BJ (cell line): ENCODE data around the gene IGSF21. TPM values are rescaled to one million over a fixed set of nuclear protein-coding genes. Genes with fewer than 3 reads are reported as not detected.

Experiments
- CTCF ChIA-PET: fragments of 350-600 bp; formaldehyde crosslinking; extraction: SDS; loops from one replicate; lab custom pipeline; 2021; ENCODE audit warnings: antibody characterized with exemption, inconsistent platforms; lab: Yijun Ruan, JAX
- POLR2A ChIA-PET: fragments of 300-600 bp; sonication (Branson Sonifier 250); formaldehyde crosslinking; extraction: SDS; loops from one replicate; lab custom pipeline; 2021; ENCODE audit warnings: antibody characterized with exemption; lab: Charles Lee
- DNase-seq: peaks from one replicate; pipeline ENCODE4 v3.0.0-alpha.2; 2011; ENCODE audit warnings: low read depth
- H3K27me3 ChIP-seq: 2 replicates; pipeline ENCODE4 v1.6.0; 2011; ENCODE audit warnings: low read length; ENCODE audit not compliant: control insufficient read depth, insufficient read depth
- H3K36me3 ChIP-seq: 2 replicates; pipeline ENCODE4 v1.5.1; 2011; ENCODE audit warnings: low read length; ENCODE audit not compliant: control insufficient read depth, insufficient read depth
- H3K4me3 ChIP-seq: 2 replicates; pipeline ENCODE4 v1.5.1; 2011; ENCODE audit warnings: low read depth, mild to moderate bottlenecking, control low read depth, low read length
- CTCF ChIP-seq: IDR thresholded peaks from 2 replicates; pipeline ENCODE4 v1.5.1; 2011; ENCODE audit warnings: low read depth, mild to moderate bottlenecking, control low read depth, inconsistent platforms, low read length, moderate library complexity; ENCODE audit not compliant: insufficient read depth
- polyA plus RNA-seq: library from polyadenylated mRNA; depleted of rRNA; stranded (reverse); fragments of >200 nt; gene quantifications from 2 replicates; pipeline ENCODE4 v1.2.3, GENCODE V29; 2011

IGSF21 gene
- polyA plus RNA-seq, 1 experiment, result not detected

- Histone ChIP-seq H3K36me3 (no peaks in the 10 kb centered on the region), H3K27me3 (no peaks in the 10 kb centered on the region), H3K4me3 (no peak overlapping the region)
- POLR2A ChIA-PET, result no interaction called here
- CTCF ChIA-PET, result no interaction called here
- no peak for TF ChIP-seq CTCF
- DNase-seq, result no peak
Measured at GRCh38 chr1:18386591-18386990, 279.0 kb downstream of the IGSF21 start.

GRCh38 chr1:18387307-18387706 lies 279.7 kb downstream of the IGSF21 start:
- no peak for DNase-seq
- Histone ChIP-seq H3K36me3 (no peaks in the 10 kb centered on the region), H3K4me3 (no peak overlapping the region), H3K27me3 (no peaks in the 10 kb centered on the region)
- TF ChIP-seq CTCF, result no peak
- POLR2A ChIA-PET, result no interaction called here
- CTCF ChIA-PET, result no interaction called here

GRCh38 chr1:18390953-18391352 lies 283.4 kb downstream of the IGSF21 start:
- DNase-seq, result no peak
- no peak for TF ChIP-seq CTCF
- CTCF ChIA-PET, result no interaction called here
- no peaks in the 10 kb centered on the region for H3K36me3 ChIP-seq
- no peaks in the 10 kb centered on the region for H3K27me3 ChIP-seq
- H3K4me3 ChIP-seq, result no peak overlapping the region
- POLR2A ChIA-PET, result no interaction called here

GRCh38 chr1:18394563-18395156 lies 287.1 kb downstream of the IGSF21 start:
- H3K27me3 ChIP-seq, result no peaks in the 10 kb centered on the region
- no peak for DNase-seq
- H3K36me3 ChIP-seq, result no peaks in the 10 kb centered on the region
- ChIA-PET POLR2A (no interaction called here), CTCF (no interaction called here)
- no peak for TF ChIP-seq CTCF
- no peak overlapping the region for H3K4me3 ChIP-seq

GRCh38 chr1:18396247-18396980 lies 288.8 kb downstream of the IGSF21 start:
- POLR2A ChIA-PET, result no interaction called here

More at GRCh38 chr1:18396247-18396980, 288.8 kb downstream of the IGSF21 start:
- DNase-seq, result no peak
- Histone ChIP-seq H3K27me3 (no peaks in the 10 kb centered on the region), H3K4me3 (no peak overlapping the region), H3K36me3 (no peaks in the 10 kb centered on the region)
- CTCF ChIA-PET, result interaction anchor here (0.8 kb wide), 1 partner anchor 63 kb away, joined by 3 read pairs; no protein-coding TSS in a partner anchor
- no peak for TF ChIP-seq CTCF
